NCI-H748 treated with DMSO at 0.1 percent for 48 hours (cell line): ENCODE measurements around the gene GFRA1.

ENCODE experiments used
- DNase-seq: peaks from one replicate; lab custom pipeline; 2025; lab: John Stamatoyannopoulos, UW

Gene GFRA1

DNA sequence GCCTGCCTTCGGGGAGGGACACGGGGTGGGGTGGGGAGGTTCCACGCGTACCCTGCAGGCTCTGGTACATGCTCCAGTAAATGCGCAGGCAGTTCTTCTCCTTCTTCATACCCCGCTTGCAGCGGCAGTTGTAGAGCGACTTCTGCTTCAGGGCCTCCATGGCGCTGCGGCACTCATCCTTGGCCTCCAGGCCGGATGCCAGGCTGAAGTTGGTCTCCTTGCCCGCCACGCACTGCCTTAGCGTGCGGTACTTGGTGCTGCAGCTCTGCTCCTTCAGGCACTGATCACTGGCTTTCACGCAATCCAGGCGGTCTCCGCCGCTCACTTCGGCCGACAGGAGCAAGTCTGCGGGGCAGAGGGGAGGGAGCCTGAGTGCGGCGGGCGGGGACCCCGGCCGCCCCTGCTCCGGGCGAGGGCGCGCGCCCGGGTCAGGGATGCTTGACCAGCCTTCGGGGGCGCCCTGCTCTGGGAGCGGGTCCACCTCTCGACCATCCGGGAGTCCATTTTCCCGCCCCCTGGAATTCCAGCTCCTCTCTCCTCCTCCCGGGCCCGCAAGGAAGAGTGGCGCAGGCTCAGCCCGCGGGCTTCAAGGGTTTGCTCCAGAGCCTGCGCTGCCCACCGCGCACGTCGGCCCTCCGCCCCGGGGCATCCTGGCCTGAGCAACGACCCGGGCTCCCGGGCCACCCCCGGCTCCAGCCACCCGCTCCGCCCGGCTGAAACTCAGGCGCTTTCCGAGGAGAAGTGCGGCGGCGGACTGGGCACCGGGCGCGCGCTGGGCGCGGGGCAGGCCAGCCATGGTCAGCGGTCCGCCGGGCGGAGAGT is 2.0 kb downstream of the GFRA1 start:
- no peak for DNase-seq

- no peak for DNase-seq
Measured at GRCh38 chr10:116270126-116270770, 2.8 kb downstream of the GFRA1 start.

- DNase-seq: no peak
Measured at GRCh38 chr10:116269619-116270018, 3.4 kb downstream of the GFRA1 start.

DNA sequence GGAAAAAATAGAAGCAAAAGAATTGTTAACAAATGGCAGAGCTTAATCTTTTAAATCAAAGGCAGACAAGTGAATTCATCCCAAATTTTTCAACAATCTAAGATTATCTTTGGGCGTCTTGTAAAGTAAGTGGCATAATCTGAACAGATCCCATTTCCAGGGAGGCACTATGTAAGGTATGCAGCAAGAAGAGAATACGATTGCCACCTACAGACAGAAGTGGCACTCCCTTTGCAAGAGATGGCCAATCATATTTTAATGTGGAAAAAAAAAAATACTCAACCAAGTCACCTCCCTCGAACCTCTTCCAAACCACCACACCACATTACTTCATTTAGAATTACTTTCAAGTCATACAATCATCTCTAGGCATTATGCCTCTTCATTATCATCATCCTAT is 4.0 kb downstream of the GFRA1 start:
- DNase-seq: no peak

DNA sequence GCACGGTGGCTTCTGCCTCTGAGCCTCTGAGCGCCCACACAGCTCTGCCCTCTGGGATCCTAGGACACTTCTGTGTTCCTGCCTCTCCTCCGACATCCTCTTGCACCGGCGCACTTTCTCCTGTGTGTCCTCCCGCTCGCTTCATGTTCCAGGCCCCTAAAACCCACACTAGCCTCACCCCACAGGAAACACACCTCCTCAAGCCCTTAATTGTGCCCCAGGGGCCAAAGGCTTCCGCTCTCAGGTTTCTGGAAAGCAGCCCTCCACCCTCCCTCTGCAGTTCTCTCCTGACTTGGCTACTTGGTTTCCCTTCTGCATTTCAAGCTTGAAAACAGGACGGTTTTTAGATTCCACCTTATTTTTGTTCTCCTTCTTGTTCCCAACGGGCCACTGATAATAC is 7.3 kb downstream of the GFRA1 start:
- DNase-seq: no peak

GRCh38 chr10:116263870-116264655 is 8.9 kb downstream of the GFRA1 start:
- DNase-seq: no peak

DNA sequence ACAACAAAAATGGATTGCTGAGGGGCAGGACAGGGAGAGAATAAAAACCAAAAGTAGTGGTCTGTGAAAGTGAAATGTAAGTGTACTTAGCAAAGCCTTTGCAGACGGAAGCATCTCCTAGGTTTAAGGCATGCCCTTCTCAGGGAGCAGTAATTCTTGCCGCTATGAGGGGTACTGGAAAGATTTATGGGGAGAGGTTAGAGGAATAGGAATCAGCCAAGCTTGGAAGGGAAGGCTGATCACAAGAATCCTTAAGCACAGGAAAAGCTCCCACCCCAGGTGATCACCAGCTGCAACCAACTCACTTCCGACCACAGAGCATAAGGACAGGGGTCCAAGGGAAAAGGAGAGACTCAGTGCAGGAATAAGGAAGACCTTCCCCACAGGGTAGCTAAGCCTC is 10.3 kb downstream of the GFRA1 start:
- no peak for DNase-seq

- DNase-seq: no peak
Measured at GRCh38 chr10:116260599-116260998, 12.4 kb downstream of the GFRA1 start.

GRCh38 chr10:116259638-116260037 is 13.4 kb downstream of the GFRA1 start:
- DNase-seq: no peak

GRCh38 chr10:116257785-116258184 is 15.2 kb downstream of the GFRA1 start:
- no peak for DNase-seq

DNA sequence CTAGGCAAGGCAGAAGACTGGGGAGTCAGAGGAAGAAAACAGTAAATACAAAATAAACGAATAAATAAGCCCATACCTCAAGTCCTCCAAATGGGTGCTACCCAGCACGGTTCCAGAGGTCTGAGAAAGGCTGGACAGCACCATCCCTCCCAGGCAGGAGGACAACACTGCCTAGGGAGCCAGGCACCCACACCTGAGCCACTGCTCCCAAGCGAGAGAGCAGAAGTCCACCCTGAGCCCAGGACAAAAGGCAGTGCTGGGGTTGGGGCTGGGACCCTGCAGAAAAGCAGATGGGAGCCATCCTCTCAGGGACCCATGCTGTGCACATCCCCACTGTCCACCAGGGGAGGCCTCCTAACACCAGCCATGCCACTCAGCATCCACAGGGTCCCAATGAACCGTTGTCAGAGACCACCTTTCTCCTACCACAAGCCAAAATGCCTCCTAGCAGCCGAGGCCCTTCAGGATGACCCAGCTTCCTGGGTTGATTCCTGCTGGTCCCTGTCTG is 16.2 kb downstream of the GFRA1 start:
- no peak for DNase-seq

DNA sequence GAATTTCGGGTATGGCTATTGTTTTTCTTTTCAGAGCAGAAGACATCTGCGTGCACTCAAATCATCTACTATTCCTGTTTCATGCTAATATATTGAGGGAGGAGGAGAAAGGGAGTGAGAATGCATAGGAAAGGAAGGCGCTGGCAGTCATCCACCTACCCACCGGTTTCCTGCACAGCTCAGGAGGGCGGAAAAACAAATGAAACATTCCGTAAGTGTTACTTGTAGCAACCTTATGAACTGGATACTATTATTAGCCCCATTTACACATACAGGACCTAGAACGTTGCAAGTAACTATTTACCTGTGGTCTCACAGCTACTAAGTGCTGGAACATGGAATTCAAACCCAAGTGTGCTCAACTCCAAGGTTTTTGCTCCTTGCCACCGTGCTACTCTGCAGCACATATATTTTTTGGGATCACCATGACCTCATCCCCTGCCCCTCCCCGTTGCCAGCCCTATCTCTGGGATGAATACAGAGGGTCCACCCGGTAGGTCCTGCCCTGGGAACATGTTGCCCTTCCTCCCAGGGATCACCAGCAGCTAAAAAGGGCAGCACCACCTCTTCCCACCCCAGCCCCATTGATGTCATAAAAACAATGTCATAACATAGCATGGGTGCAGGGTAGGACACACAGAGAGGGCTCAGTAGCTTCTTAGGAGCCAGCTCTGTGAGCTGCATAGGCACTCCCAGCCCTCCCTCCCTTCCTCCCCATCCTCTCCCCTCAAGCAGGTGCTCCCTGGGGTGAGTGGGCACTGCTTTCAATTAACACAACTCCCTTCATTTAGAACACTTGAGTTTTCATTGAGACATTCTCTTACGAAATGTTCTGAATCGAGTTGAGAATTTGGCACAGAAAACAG is 16.9 kb downstream of the GFRA1 start:
- no peak for DNase-seq

DNA sequence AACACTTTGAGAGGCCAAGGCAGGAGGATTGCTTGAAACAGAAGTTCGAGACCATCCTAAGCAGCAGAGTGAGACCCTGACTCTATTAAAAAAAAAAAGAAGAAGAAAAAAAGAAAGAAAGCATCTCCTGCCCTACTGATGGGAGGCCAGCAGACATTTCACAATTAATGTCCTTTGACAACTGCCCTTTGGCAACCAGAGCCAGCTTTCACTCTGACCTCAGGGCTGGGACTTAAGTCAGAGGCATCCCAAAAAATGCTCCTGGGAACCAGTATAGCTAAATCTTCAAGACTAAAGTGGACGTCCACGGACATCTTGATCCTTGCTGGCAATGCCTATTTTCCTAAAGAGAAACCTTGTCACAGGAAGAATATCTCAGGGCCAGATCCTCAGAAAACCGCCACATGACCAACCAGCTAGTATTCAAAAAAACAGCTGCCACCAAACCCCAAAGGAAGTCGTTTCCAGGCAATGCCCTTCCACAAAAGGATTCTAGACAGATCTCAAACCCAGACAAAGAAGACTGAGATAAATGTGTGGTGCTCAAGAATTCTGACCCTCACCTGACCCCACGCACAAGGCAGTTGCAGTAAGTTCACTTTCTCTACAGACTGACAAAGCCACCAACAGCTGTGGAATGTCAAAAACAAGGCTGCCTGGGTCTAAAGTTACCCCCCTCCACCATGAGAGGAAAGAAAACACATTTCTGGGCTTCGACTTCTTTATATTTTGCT is 18.4 kb downstream of the GFRA1 start:
- no peak for DNase-seq

DNA sequence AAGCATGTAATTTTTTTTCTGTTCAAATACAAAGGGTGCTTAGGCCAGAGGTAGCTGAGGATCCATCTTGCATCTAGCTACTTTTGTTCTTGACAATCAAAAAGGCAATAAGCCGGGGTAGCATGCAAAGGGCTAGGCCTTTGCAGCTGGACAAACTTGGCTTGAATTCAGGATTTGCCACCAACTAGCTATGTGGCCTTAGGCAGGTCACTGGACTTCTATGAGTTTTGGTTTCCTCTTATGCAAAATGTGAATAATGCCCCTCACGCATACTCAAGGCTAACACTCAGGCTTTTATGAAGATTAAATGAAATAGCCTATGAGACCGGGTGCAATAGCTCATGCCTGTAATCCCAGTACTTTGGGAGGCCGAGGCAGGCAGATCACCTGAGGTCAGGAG is 19.3 kb downstream of the GFRA1 start:
- DNase-seq: no peak

DNA sequence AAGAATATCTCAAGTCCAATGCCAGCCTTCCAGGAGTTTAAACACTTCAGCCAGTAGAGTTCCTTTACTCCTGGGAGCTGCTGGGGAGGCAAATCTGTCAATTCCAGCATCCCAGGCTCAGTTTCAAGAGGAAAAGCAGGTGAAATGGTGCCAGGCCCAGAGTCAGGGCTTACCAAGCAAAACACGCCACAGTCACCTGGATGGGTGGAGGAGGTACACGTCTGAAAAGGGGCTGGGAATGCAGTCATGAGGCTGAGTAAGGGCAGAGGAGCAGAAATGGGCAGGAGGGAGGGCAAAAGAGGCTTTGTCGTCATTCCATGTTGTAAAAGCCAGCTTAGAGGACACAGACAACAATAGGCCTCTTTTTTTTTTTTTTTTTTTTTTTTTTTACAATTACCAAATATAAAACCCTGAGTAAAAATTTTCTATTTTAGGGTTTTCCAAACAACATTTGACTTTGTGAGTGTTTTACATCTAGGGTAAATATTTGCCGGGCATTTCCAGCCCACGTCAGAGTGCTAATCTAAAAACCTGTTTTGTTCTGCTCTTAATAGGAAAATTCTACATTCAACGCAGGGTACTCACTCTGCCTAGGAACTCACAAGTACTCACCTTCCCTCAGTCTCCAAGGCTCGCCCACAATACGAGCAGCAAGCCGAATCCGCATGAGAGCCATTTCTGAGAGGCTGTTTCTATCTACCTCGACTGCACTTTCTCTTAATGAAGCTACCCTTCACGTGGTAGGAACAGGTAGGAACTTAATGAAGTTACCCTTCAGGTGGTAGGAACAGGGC is 21.2 kb downstream of the GFRA1 start:
- DNase-seq: no peak

DNA sequence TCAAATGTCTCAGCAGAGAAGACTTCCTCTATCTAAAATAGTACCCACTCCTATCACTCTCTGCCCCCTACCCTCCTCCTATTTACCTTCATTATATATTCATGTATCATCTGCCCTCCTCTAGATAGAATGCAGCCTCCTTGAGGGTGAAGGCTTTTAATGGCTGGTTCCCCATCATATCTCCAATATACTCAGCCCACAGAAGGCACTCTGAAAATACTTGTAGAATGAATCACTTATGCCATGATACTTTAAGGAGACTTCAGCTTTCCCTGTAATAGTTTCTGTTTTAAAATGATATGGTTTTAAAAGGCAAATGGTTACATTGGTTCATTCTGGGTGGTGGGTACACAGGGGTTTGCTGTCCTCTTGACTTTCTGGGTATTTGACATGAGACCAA is 25.3 kb downstream of the GFRA1 start:
- DNase-seq: no peak

GRCh38 chr10:116246263-116246662 is 26.7 kb downstream of the GFRA1 start:
- DNase-seq: no peak

- DNase-seq: no peak
Measured at GRCh38 chr10:116245156-116245555, 27.9 kb downstream of the GFRA1 start.

- no peak for DNase-seq
Measured at GRCh38 chr10:116241642-116242410, 31.2 kb downstream of the GFRA1 start.
